ENCODE data around the gene DNAJC11.
"Not testable (repeated sequence)": the region's sequence is repeated elsewhere in the genome, so short reads cannot be mapped to it uniquely, and the experiment has no call there.

DNAJC11 gene

GRCh38 chr1:6600410-6601048 lies 101.1 kb downstream of the DNAJC11 start:
- DNase-seq (ENCODE audit: low read depth), result no peak

GRCh38 chr1:6599991-6600390 lies 101.6 kb downstream of the DNAJC11 start:
- DNase-seq (ENCODE audit: low read depth), result not testable (repeated sequence)

GRCh38 chr1:6599141-6599975 lies 102.3 kb downstream of the DNAJC11 start:
- DNase-seq (ENCODE audit: low read depth), result no peak

- no peak for DNase-seq (ENCODE audit: low read depth)
Measured at GRCh38 chr1:6597777-6598131, 103.9 kb downstream of the DNAJC11 start.

- no peak for DNase-seq (ENCODE audit: low read depth)
Measured at GRCh38 chr1:6596886-6597776, 104.5 kb downstream of the DNAJC11 start.

GRCh38 chr1:6596351-6596750 lies 105.3 kb downstream of the DNAJC11 start:
- DNase-seq (ENCODE audit: low read depth), result no peak

- DNase-seq (ENCODE audit: low read depth), result no peak
Measured at GRCh38 chr1:6594977-6595740, 106.5 kb downstream of the DNAJC11 start.

GRCh38 chr1:6593810-6594209 lies 107.8 kb downstream of the DNAJC11 start:
- no peak for DNase-seq (ENCODE audit: low read depth)

GRCh38 chr1:6592865-6593593 lies 108.6 kb downstream of the DNAJC11 start:
- no peak for DNase-seq (ENCODE audit: low read depth)

GRCh38 chr1:6592441-6592840 lies 109.2 kb downstream of the DNAJC11 start:
- no peak for DNase-seq (ENCODE audit: low read depth)

- DNase-seq (ENCODE audit: low read depth), result no peak
Measured at GRCh38 chr1:6591644-6592043, 110.0 kb downstream of the DNAJC11 start.

- DNase-seq (ENCODE audit: low read depth), result no peak
Measured at GRCh38 chr1:6591222-6591621, 110.4 kb downstream of the DNAJC11 start.

GRCh38 chr1:6590046-6590445 lies 111.6 kb downstream of the DNAJC11 start:
- no peak for DNase-seq (ENCODE audit: low read depth)

GRCh38 chr1:6588893-6589520 lies 112.6 kb downstream of the DNAJC11 start:
- no peak for DNase-seq (ENCODE audit: low read depth)

GRCh38 chr1:6588128-6588892 lies 113.3 kb downstream of the DNAJC11 start:
- no peak for DNase-seq (ENCODE audit: low read depth)

- DNase-seq (ENCODE audit: low read depth), result no peak
Measured at GRCh38 chr1:6587261-6588005, 114.2 kb downstream of the DNAJC11 start.

- no peak for DNase-seq (ENCODE audit: low read depth)
Measured at GRCh38 chr1:6586404-6586816, 115.2 kb downstream of the DNAJC11 start.

- no peak for DNase-seq (ENCODE audit: low read depth)
Measured at GRCh38 chr1:6585841-6586240, 115.8 kb downstream of the DNAJC11 start.

GRCh38 chr1:6585081-6585722 lies 116.4 kb downstream of the DNAJC11 start:
- no peak for DNase-seq (ENCODE audit: low read depth)

Data from GM04504 (cell line).